ENCODE data around the gene SLC9A4. TPM values are rescaled to one million over a fixed set of nuclear protein-coding genes. Genes with fewer than 3 reads are reported as not detected.

SLC9A4 gene
- total and polyA plus RNA-seq, 9 donors: 0.10 to 0.13 (median 0.11) TPM; not detected in 5

GRCh38 chr2:102504833-102505232 lies 31.8 kb downstream of the SLC9A4 start:
- Histone ChIP-seq H3K36me3 (no peaks in the 10 kb centered on the region), H3K27me3 (no peaks in the 10 kb centered on the region), H3K9me3 (no peaks in the 10 kb centered on the region), H3K27ac (no peak overlapping the region), H3K4me3 (no peak overlapping the region), H3K4me1 (ENCODE audit: insufficient read depth) (no peaks in the 10 kb centered on the region)
- intact Hi-C loops (cut with DNase I): no loop called here
- WGBS, 3 donors: 82 to 87% (median 84%) methylated on average over 8 of the region's 8 CpGs
- DNase-seq: no peak
- TF ChIP-seq POLR2A (IDR thresholded peaks at IDR 0.05) (no peak), EP300 (IDR thresholded peaks at IDR 0.05) (no peak), CTCF (IDR thresholded peaks at IDR 0.05) (no peak)

GRCh38 chr2:102505290-102505689 lies 32.3 kb downstream of the SLC9A4 start:
- no peak for TF ChIP-seq EP300 (IDR thresholded peaks at IDR 0.05)
- TF ChIP-seq CTCF (IDR thresholded peaks at IDR 0.05): no peak
- no peak for TF ChIP-seq POLR2A (IDR thresholded peaks at IDR 0.05)
- Histone ChIP-seq H3K36me3 (no peaks in the 10 kb centered on the region), H3K27me3 (no peaks in the 10 kb centered on the region), H3K4me1 (ENCODE audit: insufficient read depth) (no peaks in the 10 kb centered on the region), H3K27ac (no peak overlapping the region), H3K9me3 (no peaks in the 10 kb centered on the region), H3K4me3 (no peak overlapping the region)
- 63 to 72% (median 69%) methylated on average over 10 of the region's 10 CpGs for WGBS, 3 donors
- no peak for DNase-seq
- intact Hi-C loops (cut with DNase I): no loop called here

GRCh38 chr2:102506743-102507142 lies 33.7 kb downstream of the SLC9A4 start:
- Histone ChIP-seq H3K4me3 (no peak overlapping the region), H3K36me3 (no peaks in the 10 kb centered on the region), H3K27me3 (no peaks in the 10 kb centered on the region), H3K9me3 (no peaks in the 10 kb centered on the region), H3K27ac (no peak overlapping the region), H3K4me1 (ENCODE audit: insufficient read depth) (no peaks in the 10 kb centered on the region)
- TF ChIP-seq POLR2A (IDR thresholded peaks at IDR 0.05): no peak
- TF ChIP-seq EP300 (IDR thresholded peaks at IDR 0.05): no peak
- TF ChIP-seq CTCF (IDR thresholded peaks at IDR 0.05): no peak
- DNase-seq: no peak
- intact Hi-C loops (cut with DNase I): no loop called here
- WGBS, 3 donors: 64 to 70% (median 68%) methylated on average over 5 of the region's 5 CpGs

GRCh38 chr2:102508863-102509262 lies 35.8 kb downstream of the SLC9A4 start:
- no peaks in the 10 kb centered on the region for H3K27me3 ChIP-seq
- no peaks in the 10 kb centered on the region for H3K36me3 ChIP-seq
- intact Hi-C loops (cut with DNase I): no loop called here
- H3K9me3 ChIP-seq: no peaks in the 10 kb centered on the region
- DNase-seq: no peak
- H3K27ac ChIP-seq: no peak overlapping the region
- no peaks in the 10 kb centered on the region for H3K4me1 ChIP-seq (ENCODE audit: insufficient read depth)
- WGBS, 3 donors: 55 to 66% (median 63%) methylated on average over 4 of the region's 4 CpGs
- no peak overlapping the region for H3K4me3 ChIP-seq
- no peak for TF ChIP-seq CTCF (IDR thresholded peaks at IDR 0.05)
- TF ChIP-seq POLR2A (IDR thresholded peaks at IDR 0.05): no peak
- TF ChIP-seq EP300 (IDR thresholded peaks at IDR 0.05): no peak

GRCh38 chr2:102509749-102510148 lies 36.7 kb downstream of the SLC9A4 start:
- H3K27me3 ChIP-seq: no peaks in the 10 kb centered on the region
- intact Hi-C loops (cut with DNase I): no loop called here
- H3K4me1 ChIP-seq (ENCODE audit: insufficient read depth): no peaks in the 10 kb centered on the region
- H3K36me3 ChIP-seq: no peaks in the 10 kb centered on the region
- no peak overlapping the region for H3K4me3 ChIP-seq
- TF ChIP-seq CTCF (IDR thresholded peaks at IDR 0.05) (no peak), EP300 (IDR thresholded peaks at IDR 0.05) (no peak), POLR2A (IDR thresholded peaks at IDR 0.05) (no peak)
- no peak for DNase-seq
- H3K27ac ChIP-seq: no peak overlapping the region
- 77 to 86% (median 82%) methylated on average over 2 of the region's 2 CpGs for WGBS, 3 donors
- no peaks in the 10 kb centered on the region for H3K9me3 ChIP-seq

All from ovary (tissue), 9 donors.